Measurements from ENCODE around the gene CST6. TPM values are rescaled to one million over a fixed set of nuclear protein-coding genes. Genes with fewer than 3 reads are reported as not detected.

The CST6 gene
- total and polyA plus RNA-seq, 4 donors: not detected

GRCh38 chr11:65979261-65979759, 32.5 kb upstream of the CST6 start:
- Histone ChIP-seq H3K4me1 (ENCODE audit: control insufficient read depth in 4 of 4, insufficient read depth in 4 of 4, low read length in 3 of 4) (no peaks in the 10 kb centered on the region), H3K27ac (ENCODE audit: low read depth in 1 of 2, low read length in 2 of 2) (no peak overlapping the region), H3K9ac (ENCODE audit: low read depth in 1 of 2, low read length in 2 of 2) (no peak overlapping the region), H3K4me3 (ENCODE audit: low read depth in 1 of 3, low read length in 3 of 3) (no peak overlapping the region), H3K9me3 (ENCODE audit: control insufficient read depth in 4 of 4, low read length in 3 of 4) (no peaks in the 10 kb centered on the region), H3K36me3 (ENCODE audit: control insufficient read depth in 4 of 4, insufficient read depth in 3 of 4, low read depth in 1 of 4, low read length in 3 of 4) (peaks cover 13 to 37% (median 25%) of the 10 kb centered on the region in 4 donors), H3K27me3 (ENCODE audit: control insufficient read depth in 4 of 4, insufficient read depth in 4 of 4, low read length in 3 of 4) (no peaks in the 10 kb centered on the region)
- DNase-seq (ENCODE audit: low spot score): no peak
- TF ChIP-seq RXRA (IDR thresholded peaks at IDR 0.05) (no peak), ZBTB33 (IDR thresholded peaks at IDR 0.05) (no peak), HNF4G (IDR thresholded peaks at IDR 0.05) (no peak), RAD21 (IDR thresholded peaks at IDR 0.05) (no peak), SP1 (IDR thresholded peaks at IDR 0.05) (no peak), GABPA (IDR thresholded peaks at IDR 0.05 in 1 of 2, conservative IDR thresholded peaks at IDR 0.05 in 1 of 2) (no peak), FOXA2 (IDR thresholded peaks at IDR 0.05) (no peak), YY1 (IDR thresholded peaks at IDR 0.05) (no peak), CTCF (IDR thresholded peaks at IDR 0.05; ENCODE audit: low read depth, low read length, missing input control) (no peak), HNF4A (conservative IDR thresholded peaks at IDR 0.05) (no peak)
- WGBS: 91% methylated on average over 10 of the region's 10 CpGs

- no peaks in the 10 kb centered on the region for H3K4me1 ChIP-seq (ENCODE audit: control insufficient read depth in 4 of 4, insufficient read depth in 4 of 4, low read length in 3 of 4)
- no peak overlapping the region for H3K9ac ChIP-seq (ENCODE audit: low read depth in 1 of 2, low read length in 2 of 2)
- peaks cover 13 to 33% (median 22%) of the 10 kb centered on the region in 4 donors for H3K36me3 ChIP-seq (ENCODE audit: control insufficient read depth in 4 of 4, insufficient read depth in 3 of 4, low read depth in 1 of 4, low read length in 3 of 4)
- TF ChIP-seq TAF1 (conservative IDR thresholded peaks at IDR 0.05) (no peak), CTCF (IDR thresholded peaks at IDR 0.05; ENCODE audit: low read depth, low read length, missing input control) (no peak), REST (IDR thresholded peaks at IDR 0.05) (no peak), FOXA1 (IDR thresholded peaks at IDR 0.05) (no peak), SP1 (IDR thresholded peaks at IDR 0.05) (no peak), RXRA (IDR thresholded peaks at IDR 0.05) (no peak), FOXA2 (IDR thresholded peaks at IDR 0.05) (no peak), HNF4G (IDR thresholded peaks at IDR 0.05) (no peak)
- WGBS: 86% methylated on average over 12 of the region's 12 CpGs
- H3K9me3 ChIP-seq (ENCODE audit: control insufficient read depth in 4 of 4, low read length in 3 of 4): no peaks in the 10 kb centered on the region
- no peaks in the 10 kb centered on the region for H3K27me3 ChIP-seq (ENCODE audit: control insufficient read depth in 4 of 4, insufficient read depth in 4 of 4, low read length in 3 of 4)
- H3K27ac ChIP-seq (ENCODE audit: low read depth in 1 of 2, low read length in 2 of 2): no peak overlapping the region
- no peak overlapping the region for H3K4me3 ChIP-seq (ENCODE audit: low read depth in 1 of 3, low read length in 3 of 3)
- DNase-seq (ENCODE audit: low spot score): no peak
These were observed 30.6 kb upstream of the CST6 start for GRCh38 chr11:65981101-65981740.

Measured in liver (tissue), 9 donors.